IMR-90 (cell line): ENCODE results near the gene DRD4. TPM values are rescaled to one million over a fixed set of nuclear protein-coding genes. Genes with fewer than 3 reads are reported as not detected.

Source experiments
- ATAC-seq: fragments of 200-7000 bp; cut with Tn5 transposase; 2 replicates; pipeline ENCODE4 v1.9.1; 2020; ENCODE audit warnings: low read depth, mild to moderate bottlenecking, moderate library complexity
- BruUV-seq: library from RNA; stranded (reverse); fragments of 400-500 nt; replicated peaks from 2 replicates; lab custom pipeline; 2021; lab: Mats Ljungman, UMichigan
- CTCF ChIA-PET: fragments of 300-600 bp; formaldehyde crosslinking; extraction: SDS; loops from one replicate; lab custom pipeline; 2021; ENCODE audit warnings: antibody characterized with exemption; lab: Yijun Ruan, JAX
- POLR2A ChIA-PET: fragments of 300-600 bp; sonication (Branson Sonifier 250); formaldehyde crosslinking; loops from one replicate; lab custom pipeline; 2022; ENCODE audit warnings: antibody characterized with exemption; ENCODE audit not compliant: unreplicated experiment; lab: Charles Lee
- DNase-seq: peaks from one replicate; pipeline ENCODE4 v3.0.0; 2013
- H2AFZ ChIP-seq: replicated peaks from 2 replicates; pipeline ENCODE3; 2013; ENCODE audit warnings: low read length, mild to moderate bottlenecking; ENCODE audit not compliant: poor library complexity
- H2AK5ac ChIP-seq: 2 replicates; pipeline ENCODE4 v1.6.1; 2013; ENCODE audit warnings: low read depth, low read length, inconsistent platforms
- H2AK9ac ChIP-seq: replicated peaks from 2 replicates; pipeline ENCODE3; 2013; ENCODE audit warnings: mild to moderate bottlenecking, low read depth, low read length, moderate library complexity; ENCODE audit not compliant: poor library complexity
- H2BK120ac ChIP-seq: 2 replicates; pipeline ENCODE4 v1.6.1; 2013; ENCODE audit warnings: low read depth, low read length, inconsistent platforms
- H2BK15ac ChIP-seq: 3 replicates; pipeline ENCODE4 v1.6.1; 2013; ENCODE audit warnings: low read depth, low read length, inconsistent platforms
- H2BK20ac ChIP-seq: 2 replicates; pipeline ENCODE4 v1.6.1; 2013; ENCODE audit warnings: low read depth, mild to moderate bottlenecking, inconsistent platforms, low read length, moderate library complexity
- H2BK5ac ChIP-seq: 2 replicates; pipeline ENCODE4 v1.6.1; 2013; ENCODE audit warnings: mild to moderate bottlenecking, low read depth, low read length, inconsistent platforms; ENCODE audit not compliant: poor library complexity, severe bottlenecking
- H3K14ac ChIP-seq: replicated peaks from 2 replicates; pipeline ENCODE4 v1.6.1; 2013; ENCODE audit warnings: low read depth, low read length, inconsistent platforms
- H3K18ac ChIP-seq: 2 replicates; pipeline ENCODE4 v1.6.1; 2013; ENCODE audit warnings: low read depth, low read length, control low read depth
- H3K23ac ChIP-seq: 2 replicates; pipeline ENCODE4 v1.6.1; 2013; ENCODE audit warnings: low read depth, low read length, inconsistent platforms
- H3K27ac ChIP-seq: 2 replicates; pipeline ENCODE4 v1.5.1; 2013; ENCODE audit warnings: mild to moderate bottlenecking, control low read depth, low read length; ENCODE audit not compliant: insufficient read depth
- H3K27me3 ChIP-seq: 2 replicates; pipeline ENCODE4 v1.6.1; 2013; ENCODE audit warnings: low read length; ENCODE audit not compliant: control insufficient read depth, insufficient read depth
- H3K36me3 ChIP-seq: 2 replicates; pipeline ENCODE4 v1.6.1; 2013; ENCODE audit warnings: low read length, mixed read lengths; ENCODE audit not compliant: control insufficient read depth, insufficient read depth
- H3K4ac ChIP-seq: 2 replicates; pipeline ENCODE4 v1.6.1; 2013; ENCODE audit warnings: low read depth, low read length, inconsistent platforms
- H3K4me1 ChIP-seq: 2 replicates; pipeline ENCODE4 v1.6.1; 2013; ENCODE audit warnings: low read length, mixed read lengths; ENCODE audit not compliant: control insufficient read depth, insufficient read depth
- H3K4me2 ChIP-seq: 2 replicates; pipeline ENCODE4 v1.6.1; 2013; ENCODE audit warnings: low read depth, mild to moderate bottlenecking, control low read depth, low read length, moderate library complexity
- H3K4me3 ChIP-seq: 2 replicates; pipeline ENCODE4 v1.5.1; 2013; ENCODE audit warnings: low read depth, mild to moderate bottlenecking, control low read depth, low read length, moderate library complexity; ENCODE audit not compliant: insufficient read depth
- H3K56ac ChIP-seq: 2 replicates; pipeline ENCODE4 v1.6.1; 2013; ENCODE audit warnings: low read length, inconsistent platforms; ENCODE audit not compliant: insufficient read depth; ENCODE audit errors: extremely low read depth
- H3K79me1 ChIP-seq, 2 experiments: 2 replicates each; pipeline ENCODE4 v1.6.1; 2013; ENCODE audit warnings: low read length in 2 of 2, inconsistent platforms in 1 of 2, low read depth in 1 of 2
- H3K9ac ChIP-seq: 2 replicates; pipeline ENCODE4 v1.6.1; 2013; ENCODE audit warnings: low read depth, low read length, control low read depth
- H3K9me1 ChIP-seq: 2 replicates; pipeline ENCODE4 v1.6.1; 2013; ENCODE audit warnings: low read length, inconsistent platforms; ENCODE audit not compliant: insufficient read depth
- H3K9me3 ChIP-seq: 2 replicates; pipeline ENCODE4 v1.6.1; 2013; ENCODE audit warnings: low read length; ENCODE audit not compliant: control insufficient read depth, insufficient read depth
- H4K20me1 ChIP-seq: 2 replicates; pipeline ENCODE4 v1.6.1; 2013; ENCODE audit warnings: low read length, inconsistent platforms; ENCODE audit not compliant: insufficient read depth
- H4K5ac ChIP-seq: 2 replicates; pipeline ENCODE4 v1.6.1; 2013; ENCODE audit warnings: mild to moderate bottlenecking, low read depth, low read length, control low read depth
- H4K8ac ChIP-seq, 2 experiments: 2 replicates each; pipeline ENCODE4 v1.6.1; 2013; ENCODE audit warnings: low read depth in 2 of 2, low read length in 2 of 2, control low read depth in 1 of 2, inconsistent platforms in 1 of 2
- H4K91ac ChIP-seq: 2 replicates; pipeline ENCODE4 v1.6.1; 2013; ENCODE audit warnings: low read depth, low read length, inconsistent platforms; ENCODE audit not compliant: insufficient read depth
- BHLHE40 ChIP-seq: fragments of 150-350 bp; IDR thresholded peaks from 2 replicates; pipeline ENCODE4 v1.6.1; 2016; ENCODE audit warnings: mild to moderate bottlenecking, low read depth, low read length
- CEBPB ChIP-seq: IDR thresholded peaks from 2 replicates; pipeline ENCODE4 v1.6.1; 2012; ENCODE audit warnings: low read depth, low read length, improper control_type of control experiment
- CHD1 ChIP-seq: IDR thresholded peaks from 2 replicates; pipeline ENCODE4 v1.6.1; 2012; ENCODE audit warnings: low read depth, low read length, improper control_type of control experiment
- CTCF ChIP-seq: conservative IDR thresholded peaks from 2 replicates; pipeline ENCODE4 v1.5.1; 2012; ENCODE audit warnings: mild to moderate bottlenecking, low read depth, low read length, improper control_type of control experiment
- ELK1 ChIP-seq: fragments of 150-350 bp; IDR thresholded peaks from 2 replicates; pipeline ENCODE4 v1.6.1; 2016; ENCODE audit warnings: low read depth, mild to moderate bottlenecking, low read length, moderate library complexity, borderline replicate concordance
- FOS ChIP-seq: fragments of 150-350 bp; IDR thresholded peaks from 2 replicates; pipeline ENCODE4 v1.6.1; 2016; ENCODE audit warnings: low read depth, low read length
- MAFK ChIP-seq: IDR thresholded peaks from 2 replicates; pipeline ENCODE4 v1.6.1; 2012; ENCODE audit warnings: low read depth, low read length, improper control_type of control experiment
- MAZ ChIP-seq: IDR thresholded peaks from 2 replicates; pipeline ENCODE4 v1.6.1; 2012; ENCODE audit warnings: low read depth, mild to moderate bottlenecking, low read length, improper control_type of control experiment, moderate library complexity, borderline replicate concordance
- MXI1 ChIP-seq: IDR thresholded peaks from 2 replicates; pipeline ENCODE4 v1.6.1; 2012; ENCODE audit warnings: low read depth, mild to moderate bottlenecking, low read length, moderate library complexity, borderline replicate concordance
- NFE2L2 ChIP-seq: fragments of 150-350 bp; IDR thresholded peaks from 2 replicates; pipeline ENCODE4 v1.6.1; 2016; ENCODE audit warnings: low read depth, mild to moderate bottlenecking, low read length
- POLR2A ChIP-seq: IDR thresholded peaks from 2 replicates; pipeline ENCODE4 v1.6.1; 2012; ENCODE audit warnings: mild to moderate bottlenecking, low read depth, low read length
- RCOR1 ChIP-seq: IDR thresholded peaks from 2 replicates; pipeline ENCODE4 v1.6.1; 2012; ENCODE audit warnings: mild to moderate bottlenecking, low read length, improper control_type of control experiment; ENCODE audit not compliant: insufficient replicate concordance
- RFX5 ChIP-seq: IDR thresholded peaks from 2 replicates; pipeline ENCODE4 v1.8.0; 2012; ENCODE audit warnings: low read depth, mild to moderate bottlenecking, low read length, moderate library complexity
- SMC3 ChIP-seq: fragments of 150-350 bp; IDR thresholded peaks from 2 replicates; pipeline ENCODE4 v1.6.1; 2016; ENCODE audit warnings: low read depth, mild to moderate bottlenecking, antibody characterized with exemption, low read length, moderate library complexity
- USF2 ChIP-seq: fragments of 150-350 bp; IDR thresholded peaks from 2 replicates; pipeline ENCODE4 v1.6.1; 2017; ENCODE audit warnings: mild to moderate bottlenecking, antibody characterized with exemption, low read length, low read depth
- WGBS, 2 experiments: methylation state at CpG; one replicate each; pipeline versions ENCODE4 v1.1.5 to v1.1.7; 2013; ENCODE audit warnings: missing lambda C conversion rate in 2 of 2; ENCODE audit not compliant: insufficient read length in 1 of 2; ENCODE audit errors: extremely low coverage in 2 of 2; 5-methylcytosine and 5-hydroxymethylcytosine counted together
- dilution Hi-C: fragments of 300-500 bp; cut with HindIII; formaldehyde crosslinking; loops from one replicate; pipeline ENCODE4 v1.14.3; 2018; ENCODE audit warnings: low sequenced_read_pairs; ENCODE audit not compliant: unreplicated experiment
- in situ Hi-C: fragments of 300-500 bp; cut with MboI; formaldehyde crosslinking; loops from 3 replicates; pipeline ENCODE4 v1.14.3; 2019; ENCODE audit warnings: low sequenced_read_pairs, inconsistent platforms, mixed read lengths
- intact Hi-C: fragments of 100-400 bp; cut with micrococcal nuclease; formaldehyde crosslinking; loops from 2 replicates; pipeline ENCODE4 v1.10.0; 2022
- polyA plus RNA-seq, 3 experiments: library from polyadenylated mRNA; depleted of rRNA; stranded (reverse); fragments of >200 nt; gene quantifications; 2 replicates each; pipeline ENCODE4 v1.2.3, GENCODE V29; 2012; ENCODE audit warnings: low replicate concordance in 1 of 3
- total RNA-seq: library from RNA; depleted of rRNA; stranded (reverse); fragments of >200 nt; gene quantifications from 2 replicates; pipeline ENCODE4 v1.2.3, GENCODE V29; 2012

The DRD4 gene
- total and polyA plus RNA-seq, 2 of the 4 experiments (the other 2 are of a cell fraction) = not detected

- no peak overlapping the region for H2AK9ac ChIP-seq
- H3K9ac ChIP-seq = no peak overlapping the region
- H2AFZ ChIP-seq = no peak overlapping the region
- H3K9me3 ChIP-seq = no peaks in the 10 kb centered on the region
- no peak overlapping the region for H2AK5ac ChIP-seq
- no peak overlapping the region for H3K23ac ChIP-seq
- H2BK5ac ChIP-seq = no peak overlapping the region
- no peak overlapping the region for H3K14ac ChIP-seq
- H2BK20ac ChIP-seq = no peak overlapping the region
- no peak overlapping the region for H3K27ac ChIP-seq
- BruUV-seq = no TSS peak
- H3K4me3 ChIP-seq = no peak overlapping the region
- no peak overlapping the region for H4K5ac ChIP-seq
- ATAC-seq (no peak), DNase-seq (no peak)
- WGBS, 2 experiments = 95% methylated on average over 16 of the region's 19 CpGs; no CpG with 5 or more reads in 1 of the 2 experiments
- H3K18ac ChIP-seq = no peak overlapping the region
- no peak overlapping the region for H3K4me2 ChIP-seq
- H3K4ac ChIP-seq = no peak overlapping the region
- intact Hi-C loops (no loop called here), in situ Hi-C loops (loop anchor here (5.0 kb wide), 1 partner anchor 76 kb away; no protein-coding TSS in a partner anchor), dilution Hi-C loops (no loop called here)
- CTCF ChIA-PET = no interaction called here
- peaks cover 8% of the 10 kb centered on the region for H4K20me1 ChIP-seq
- H3K79me1 ChIP-seq = peaks cover 13 to 19% of the 10 kb centered on the region in 2 experiments; a peak in 2 of 4 replicates
- peaks cover 3% of the 10 kb centered on the region; the same call in 1 of the 2 replicates for H3K4me1 ChIP-seq
- no peak overlapping the region for H4K8ac ChIP-seq
- POLR2A ChIA-PET = no interaction called here
- no peak overlapping the region for H3K56ac ChIP-seq
- H3K9me1 ChIP-seq = no peaks in the 10 kb centered on the region
- no peak overlapping the region for H4K91ac ChIP-seq
- no peaks in the 10 kb centered on the region for H3K27me3 ChIP-seq
- H3K36me3 ChIP-seq = peaks cover 28% of the 10 kb centered on the region
- no peak overlapping the region for H2BK120ac ChIP-seq
- no peak overlapping the region for H2BK15ac ChIP-seq
- TF ChIP-seq FOS = no peak
- no peak for TF ChIP-seq USF2
- no peak for TF ChIP-seq ELK1
- no peak for TF ChIP-seq POLR2A
- no peak for TF ChIP-seq CHD1
- no peak for TF ChIP-seq RCOR1
- no peak for TF ChIP-seq MAFK
- no peak for TF ChIP-seq RFX5
- TF ChIP-seq BHLHE40 = no peak
- TF ChIP-seq CEBPB = no peak
- no peak for TF ChIP-seq MAZ
- TF ChIP-seq SMC3 = no peak
- no peak for TF ChIP-seq NFE2L2
- TF ChIP-seq MXI1 = no peak
- no peak for TF ChIP-seq CTCF
Measured at GRCh38 chr11:660681-661444, 23.8 kb downstream of the DRD4 start.
